ENCODE data around the gene CD8A. TPM values are rescaled to one million over a fixed set of nuclear protein-coding genes. Genes with fewer than 3 reads are reported as not detected.

CD8A gene
- total RNA-seq, 1 experiment from 2014 or later = not detected

GRCh38 chr2:86825693-86826381, 35.1 kb upstream of the CD8A start:
- no peaks in the 10 kb centered on the region for H3K9me3 Mint-ChIP-seq (ENCODE audit: unreplicated experiment)
- H3K4me1 Mint-ChIP-seq (ENCODE audit: insufficient read depth, unreplicated experiment) = peaks cover 5% of the 10 kb centered on the region
- H3K36me3 Mint-ChIP-seq (ENCODE audit: insufficient read depth, unreplicated experiment) = no peaks in the 10 kb centered on the region
- no TSS peak for BruUV-seq (replicated peaks)
- no peak for DNase-seq (ENCODE audit: unreplicated experiment)
- CTCF ChIA-PET = interaction anchor here (2.4 kb wide), 1 partner anchor 18 kb away, joined by 9 read pairs; no protein-coding TSS in a partner anchor
- POLR2A ChIA-PET = no interaction called here
- intact Hi-C loops (cut with micrococcal nuclease) = no loop called here
- no peak overlapping the region for H3K27ac Mint-ChIP-seq (ENCODE audit: low read depth, unreplicated experiment)
- no peak for TF ChIP-seq CTCF (IDR thresholded peaks at IDR 0.05; ENCODE audit: unreplicated experiment)
- H3K27me3 Mint-ChIP-seq (ENCODE audit: insufficient read depth, unreplicated experiment) = no peaks in the 10 kb centered on the region
- no peak overlapping the region for H3K4me3 Mint-ChIP-seq (ENCODE audit: unreplicated experiment)

- POLR2A ChIA-PET = no interaction called here
- no peak for DNase-seq (ENCODE audit: unreplicated experiment)
- H3K36me3 Mint-ChIP-seq (ENCODE audit: insufficient read depth, unreplicated experiment) = no peaks in the 10 kb centered on the region
- no peaks in the 10 kb centered on the region for H3K9me3 Mint-ChIP-seq (ENCODE audit: unreplicated experiment)
- BruUV-seq (replicated peaks) = no TSS peak
- no peak overlapping the region for H3K4me3 Mint-ChIP-seq (ENCODE audit: unreplicated experiment)
- H3K27me3 Mint-ChIP-seq (ENCODE audit: insufficient read depth, unreplicated experiment) = no peaks in the 10 kb centered on the region
- no peak for TF ChIP-seq CTCF (IDR thresholded peaks at IDR 0.05; ENCODE audit: unreplicated experiment)
- peaks cover 5% of the 10 kb centered on the region for H3K4me1 Mint-ChIP-seq (ENCODE audit: insufficient read depth, unreplicated experiment)
- CTCF ChIA-PET = interaction anchor here (2.4 kb wide), 1 partner anchor 18 kb away, joined by 9 read pairs; no protein-coding TSS in a partner anchor
- H3K27ac Mint-ChIP-seq (ENCODE audit: low read depth, unreplicated experiment) = no peak overlapping the region
- intact Hi-C loops (cut with micrococcal nuclease) = no loop called here
Observed at GRCh38 chr2:86825036-86825692, 34.5 kb upstream of the CD8A start.

GRCh38 chr2:86822668-86823345, 32.1 kb upstream of the CD8A start:
- no TSS peak for BruUV-seq (replicated peaks)
- ChIA-PET POLR2A (interaction anchor here (0.7 to 1.4 kb wide), 2 partner anchors 10 to 314 kb away, joined by 3 to 6 read pairs; no protein-coding TSS in a partner anchor), CTCF (interaction anchor here (0.6 to 0.8 kb wide), 3 partner anchors 279 to 394 kb away, joined by 4 read pairs; no protein-coding TSS in a partner anchor)
- DNase-seq (ENCODE audit: unreplicated experiment) = no peak
- Mint-ChIP-seq H3K4me1 (ENCODE audit: insufficient read depth, unreplicated experiment) (peaks cover 5% of the 10 kb centered on the region), H3K27ac (ENCODE audit: low read depth, unreplicated experiment) (no peak overlapping the region), H3K9me3 (ENCODE audit: unreplicated experiment) (no peaks in the 10 kb centered on the region), H3K36me3 (ENCODE audit: insufficient read depth, unreplicated experiment) (no peaks in the 10 kb centered on the region), H3K27me3 (ENCODE audit: insufficient read depth, unreplicated experiment) (no peaks in the 10 kb centered on the region), H3K4me3 (ENCODE audit: unreplicated experiment) (no peak overlapping the region)
- intact Hi-C loops (cut with micrococcal nuclease) = no loop called here
- TF ChIP-seq CTCF (IDR thresholded peaks at IDR 0.05; ENCODE audit: unreplicated experiment) = no peak

- H3K27me3 Mint-ChIP-seq (ENCODE audit: insufficient read depth, unreplicated experiment) = no peaks in the 10 kb centered on the region
- ChIA-PET POLR2A (interaction anchor here (0.7 to 1.4 kb wide), 3 partner anchors 9 to 380 kb away, joined by 3 to 6 read pairs (median 3); no protein-coding TSS in a partner anchor), CTCF (interaction anchor here (0.6 to 0.8 kb wide), 2 partner anchors 297 to 395 kb away, joined by 4 read pairs; no protein-coding TSS in a partner anchor)
- H3K36me3 Mint-ChIP-seq (ENCODE audit: insufficient read depth, unreplicated experiment) = no peaks in the 10 kb centered on the region
- H3K27ac Mint-ChIP-seq (ENCODE audit: low read depth, unreplicated experiment) = no peak overlapping the region
- DNase-seq (ENCODE audit: unreplicated experiment) = no peak
- TF ChIP-seq CTCF (IDR thresholded peaks at IDR 0.05; ENCODE audit: unreplicated experiment) = no peak
- H3K4me1 Mint-ChIP-seq (ENCODE audit: insufficient read depth, unreplicated experiment) = peaks cover 5% of the 10 kb centered on the region
- no peaks in the 10 kb centered on the region for H3K9me3 Mint-ChIP-seq (ENCODE audit: unreplicated experiment)
- H3K4me3 Mint-ChIP-seq (ENCODE audit: unreplicated experiment) = no peak overlapping the region
- intact Hi-C loops (cut with micrococcal nuclease) = no loop called here
- BruUV-seq (replicated peaks) = no TSS peak
Observed at GRCh38 chr2:86821842-86822241, 31.1 kb upstream of the CD8A start.
